GM19193 (cell line): Measurements from ENCODE around the gene CACNA1C.

Experiments used
- POLR2A ChIP-seq: IDR thresholded peaks from 4 replicates; pipeline ENCODE4 v1.6.1; 2011; ENCODE audit not compliant: insufficient read depth, insufficient read length; ENCODE audit errors: extremely low read depth

CACNA1C gene

DNA sequence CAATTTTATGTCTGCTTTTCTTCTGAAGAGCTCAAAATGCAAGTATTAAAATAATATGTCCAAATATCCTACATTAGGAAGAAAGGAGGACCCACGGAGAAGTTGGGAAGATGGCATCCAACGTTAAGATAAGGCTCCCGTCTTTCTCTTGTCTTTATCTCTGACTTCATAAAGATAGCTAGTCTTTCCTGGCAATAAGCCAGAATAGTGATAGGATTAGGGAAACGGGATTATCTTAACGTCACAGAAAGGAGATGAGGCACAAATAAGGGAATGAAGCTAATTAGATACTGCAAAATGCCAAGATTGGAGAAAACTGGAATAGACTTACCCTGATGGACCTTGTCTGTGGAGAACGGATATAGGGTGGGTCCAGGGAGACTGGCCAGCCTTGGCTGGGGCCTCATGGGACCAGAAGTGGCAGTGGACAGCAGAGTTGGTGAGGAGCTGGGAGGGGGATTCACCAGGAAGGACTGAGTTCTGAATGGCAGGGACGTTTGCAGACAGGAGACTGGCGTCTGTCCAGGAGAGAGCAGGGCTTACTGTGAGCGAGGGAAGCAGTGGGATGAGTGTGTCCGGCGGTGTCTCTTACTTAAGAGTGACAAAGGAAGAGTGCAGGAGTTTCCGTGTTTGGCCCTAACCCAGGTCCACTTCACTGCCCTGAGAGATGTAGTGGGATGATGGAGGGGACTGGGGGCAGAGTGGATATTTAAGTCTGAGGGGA, 119.9 kb downstream of the CACNA1C start:
- TF ChIP-seq POLR2A, result no peak

DNA sequence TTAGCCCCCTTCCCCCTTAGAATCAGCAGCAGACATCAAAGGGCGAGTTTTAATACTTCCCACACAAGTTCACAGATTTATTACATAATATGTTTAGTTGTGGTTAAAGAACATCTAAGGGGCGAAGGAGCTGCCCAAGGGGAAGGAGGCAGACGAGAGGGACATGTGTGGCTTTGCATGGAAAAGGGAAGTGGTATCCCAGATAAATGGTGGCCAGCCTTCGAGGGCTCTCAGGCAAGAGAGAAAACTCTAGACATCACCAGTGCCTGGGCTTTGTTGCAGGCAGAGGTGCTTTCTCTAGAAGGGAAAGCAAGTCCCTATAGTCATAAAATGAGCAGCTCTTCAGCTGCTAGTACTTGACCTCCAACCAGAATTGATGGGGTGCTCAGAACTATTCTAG, 121.2 kb downstream of the CACNA1C start:
- no peak for TF ChIP-seq POLR2A

DNA sequence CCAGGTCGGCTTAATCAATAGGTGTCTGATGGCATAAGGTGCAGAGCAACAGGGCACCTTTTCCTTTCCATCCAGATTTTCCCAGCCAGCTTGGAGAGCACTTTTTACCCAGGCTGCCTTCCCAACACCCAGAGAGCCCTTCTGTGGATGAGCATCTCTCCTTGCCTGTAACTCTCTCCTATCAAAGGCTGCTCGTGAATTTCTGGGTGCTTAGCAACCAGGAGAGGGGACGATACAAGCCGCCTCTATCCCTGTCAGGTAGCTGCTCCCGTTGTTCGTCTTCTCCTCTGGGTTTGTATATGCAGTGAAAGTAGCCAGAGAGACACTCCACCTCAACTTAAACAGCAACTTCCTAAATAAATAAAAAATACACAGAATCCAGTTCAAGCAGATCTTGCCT, 124.2 kb downstream of the CACNA1C start:
- no peak for TF ChIP-seq POLR2A

DNA sequence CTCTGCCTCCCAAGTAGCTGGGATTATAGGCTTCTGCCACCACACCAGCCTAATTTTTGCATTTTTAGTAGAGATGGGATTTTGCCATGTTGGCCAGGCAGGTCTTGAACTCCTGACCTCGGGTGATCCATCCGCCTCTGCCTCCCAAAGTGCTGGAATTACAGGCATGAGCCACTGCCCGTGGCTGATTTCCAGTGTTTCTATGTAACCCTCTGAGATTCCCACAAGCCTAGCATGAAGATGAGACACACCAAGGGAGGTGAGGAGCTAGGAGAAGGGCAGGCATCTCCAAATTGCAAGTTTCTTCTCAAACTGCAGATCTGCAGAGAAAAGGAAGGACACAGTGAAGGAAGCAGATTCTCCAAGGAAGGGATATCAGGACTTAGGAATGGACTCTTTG, 125.0 kb downstream of the CACNA1C start:
- TF ChIP-seq POLR2A, result no peak

DNA sequence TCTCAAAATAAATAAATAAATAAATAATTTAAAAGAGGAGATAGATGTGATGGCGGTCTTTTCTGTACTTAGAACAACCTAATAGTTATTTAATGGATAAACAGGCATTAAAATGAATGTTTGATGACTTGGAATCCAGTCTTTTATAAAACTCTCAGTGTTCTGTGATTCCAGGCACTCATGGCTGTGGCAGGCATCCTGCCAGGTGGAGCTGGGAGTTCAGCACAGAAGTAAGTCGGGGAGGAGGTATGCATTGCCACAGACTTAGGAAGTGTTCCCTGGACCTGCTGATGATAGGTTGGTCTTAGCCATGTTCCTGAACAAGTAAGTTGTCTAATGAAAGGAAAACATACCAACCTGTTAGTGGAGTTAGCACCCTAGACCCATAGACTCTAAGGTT, 126.3 kb downstream of the CACNA1C start:
- no peak for TF ChIP-seq POLR2A

DNA sequence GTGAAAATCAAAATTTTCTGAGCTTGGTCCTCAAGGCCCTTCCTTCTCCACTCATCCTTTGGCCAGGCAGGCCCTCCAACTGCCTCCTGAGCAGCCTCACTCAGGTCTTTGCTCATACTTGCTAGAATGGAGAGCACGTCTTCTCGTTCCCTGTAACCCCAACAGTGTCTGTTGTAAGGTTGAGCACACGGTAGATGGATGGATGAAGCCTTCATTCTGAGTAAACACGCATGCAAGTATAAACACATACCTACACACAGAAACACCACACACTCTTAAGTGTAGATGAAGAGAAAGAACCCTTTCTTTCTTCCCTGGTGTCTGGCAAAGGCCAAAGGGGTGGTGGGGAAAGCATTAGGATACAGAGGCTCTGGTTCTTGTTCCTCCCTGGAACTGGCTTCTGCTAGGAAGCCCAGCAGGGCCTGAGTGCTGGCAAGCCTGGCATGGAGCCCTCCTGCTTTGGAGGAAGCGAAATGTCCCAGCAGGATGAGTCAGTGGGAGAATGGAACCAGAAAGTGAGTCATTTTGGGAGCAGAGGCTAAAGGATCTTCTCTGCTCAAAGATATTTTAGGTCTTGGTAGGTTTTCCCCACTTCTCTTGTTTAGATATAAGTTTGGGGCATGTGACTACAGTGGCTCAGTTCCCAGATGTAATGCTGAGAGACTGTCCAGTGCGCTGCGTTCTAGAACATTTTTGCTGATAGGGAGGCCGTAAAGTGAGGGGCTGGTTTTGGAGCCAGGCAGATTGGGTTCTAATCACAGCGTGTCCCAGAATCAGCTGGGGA, 127.4 kb downstream of the CACNA1C start:
- TF ChIP-seq POLR2A, result no peak

DNA sequence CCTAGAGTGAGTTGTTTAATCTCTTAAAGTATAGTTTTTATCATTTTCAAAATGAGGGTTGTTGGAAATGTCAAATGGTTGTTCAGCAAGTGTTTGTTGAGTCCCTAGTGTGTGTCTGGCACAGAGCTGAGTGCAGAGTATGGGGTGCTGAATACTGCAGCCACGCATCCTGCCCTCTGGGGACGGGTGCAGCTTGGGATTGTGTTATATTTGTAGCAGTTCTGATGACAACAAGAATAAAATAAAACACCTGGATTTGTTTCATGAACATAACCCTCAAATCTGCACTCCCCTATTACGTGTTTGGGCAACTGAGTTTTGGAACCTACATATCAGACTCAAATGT, 127.9 kb downstream of the CACNA1C start:
- no peak for TF ChIP-seq POLR2A

DNA sequence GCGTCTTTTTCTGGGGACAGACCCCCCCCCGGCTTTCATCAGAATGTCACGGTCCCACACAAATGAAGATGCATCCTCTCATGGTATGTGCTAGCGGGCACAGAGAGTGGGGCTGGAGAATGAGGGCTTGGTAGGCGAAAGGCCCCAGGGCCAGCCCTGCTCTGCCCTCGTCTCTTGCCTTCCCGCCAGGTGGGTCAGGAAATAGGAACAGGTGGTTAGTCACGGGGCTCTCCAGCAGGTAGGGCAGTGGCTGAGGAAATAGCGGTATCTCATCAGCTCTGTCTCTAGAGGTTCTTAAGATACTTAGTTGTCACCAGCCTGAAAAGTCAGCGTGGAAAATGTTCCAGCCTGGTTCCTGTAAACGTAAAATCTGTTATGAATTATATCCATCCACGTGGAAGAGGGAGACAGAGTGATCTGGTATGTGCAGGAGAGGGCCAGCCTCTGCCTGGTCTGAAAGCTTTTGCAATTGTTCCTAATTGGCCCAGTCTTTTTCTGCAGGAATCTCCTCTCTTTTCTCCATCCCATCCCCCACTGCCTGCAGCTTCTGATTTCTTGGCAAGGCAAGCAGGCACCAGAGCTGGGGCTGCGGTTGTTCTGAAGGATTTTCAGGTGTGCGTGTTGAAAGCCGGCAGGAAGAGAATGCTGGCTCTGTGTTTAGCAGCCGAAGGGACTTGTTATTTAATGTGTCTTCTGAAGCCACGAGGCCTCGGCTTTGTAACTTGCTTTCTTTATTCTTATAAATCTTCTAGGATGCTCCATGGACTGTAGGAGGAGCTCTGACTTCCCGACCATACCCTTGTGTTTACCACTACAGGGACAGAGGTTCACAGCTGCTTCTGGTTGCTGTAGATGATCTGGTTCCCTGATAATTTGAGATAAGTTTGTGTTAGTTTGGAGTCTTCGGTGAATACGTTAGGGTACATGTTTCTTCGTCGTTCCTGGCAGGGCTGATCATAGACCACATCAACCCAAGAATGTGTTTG, 131.1 kb downstream of the CACNA1C start:
- no peak for TF ChIP-seq POLR2A

DNA sequence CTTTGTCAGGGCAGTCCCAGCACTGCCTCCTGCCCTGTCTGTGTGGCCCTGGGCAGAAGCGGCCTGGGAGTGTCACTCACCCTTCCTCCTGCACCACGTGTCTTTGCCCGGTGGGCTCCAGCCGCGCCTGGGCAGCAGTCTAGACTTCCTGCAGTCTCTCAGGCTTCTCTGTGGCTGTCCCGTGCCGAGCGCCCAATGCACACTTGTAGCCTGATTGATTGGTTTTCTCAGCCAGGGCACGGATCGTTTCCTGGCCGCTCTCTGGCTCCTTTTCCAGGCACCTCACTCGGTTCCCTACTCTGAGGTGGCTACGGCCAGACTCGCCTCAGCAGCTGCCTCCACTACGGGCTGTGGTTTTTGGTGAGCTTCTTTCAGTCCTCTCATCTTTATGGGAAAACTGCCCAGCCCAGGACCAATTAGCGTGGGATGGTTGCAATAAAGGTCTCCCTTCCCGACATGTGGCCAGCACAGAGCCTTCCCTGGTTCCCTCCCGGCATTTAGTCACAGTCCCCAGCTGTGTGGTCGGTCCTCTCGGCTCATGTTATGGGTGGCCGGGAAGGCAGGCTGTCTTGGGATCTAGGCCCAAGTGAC, 133.1 kb downstream of the CACNA1C start:
- TF ChIP-seq POLR2A, result no peak

DNA sequence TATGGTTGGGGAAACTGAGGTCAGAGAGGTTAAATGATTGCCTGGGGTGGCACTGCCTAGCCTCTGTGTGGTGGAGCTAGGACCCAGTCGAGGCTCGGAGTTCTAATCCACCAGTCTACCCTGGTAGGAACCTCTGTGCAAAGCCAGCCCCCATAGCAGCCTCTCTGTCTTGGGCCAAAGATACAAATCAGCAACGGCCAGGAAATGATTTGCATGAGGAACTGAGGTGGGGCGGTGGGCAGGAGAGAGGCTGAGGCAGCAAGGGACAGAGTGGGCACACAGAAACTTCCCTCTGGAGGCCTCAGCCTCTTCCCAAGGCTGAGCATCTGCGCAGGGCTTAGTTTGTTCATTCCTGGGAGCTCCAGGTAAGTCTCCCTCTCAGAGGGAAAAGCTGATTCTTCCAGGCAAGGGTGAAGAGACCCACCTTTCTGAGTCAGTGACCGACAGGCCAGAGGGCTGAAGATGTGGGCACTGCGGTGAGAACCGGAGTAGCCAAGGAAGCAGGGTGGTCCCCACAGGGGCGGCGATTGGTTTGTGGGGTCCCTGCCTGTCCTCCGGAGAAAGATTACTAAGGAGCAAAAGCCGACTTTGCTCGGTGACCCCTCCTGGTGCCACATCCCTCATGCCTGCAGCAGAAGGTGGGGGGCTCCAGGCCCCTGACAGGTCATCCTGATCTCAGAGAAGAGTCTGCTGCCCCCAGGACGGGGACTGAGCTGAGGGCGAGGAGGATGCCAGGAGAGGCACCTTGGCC, 134.6 kb downstream of the CACNA1C start:
- TF ChIP-seq POLR2A, result no peak

DNA sequence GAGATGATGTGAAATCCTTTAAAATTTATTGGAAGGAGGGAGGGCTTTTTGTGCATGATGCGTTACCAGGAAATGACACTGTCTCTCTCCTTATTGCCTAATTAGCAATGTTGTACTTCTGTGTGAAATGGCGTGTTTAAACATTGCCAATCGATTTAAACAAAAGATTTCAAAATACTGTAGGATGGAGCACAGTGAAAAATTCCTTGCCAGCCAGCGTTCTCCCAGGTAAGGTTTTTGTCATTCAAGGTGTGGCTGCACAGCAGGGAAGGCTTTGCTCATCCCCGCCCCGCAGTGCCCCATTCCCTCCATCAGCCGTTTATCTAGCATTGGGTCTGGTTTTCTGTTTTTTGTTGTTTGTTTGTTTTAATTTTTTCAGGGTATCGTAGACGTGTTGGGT, 137.3 kb downstream of the CACNA1C start:
- no peak for TF ChIP-seq POLR2A

DNA sequence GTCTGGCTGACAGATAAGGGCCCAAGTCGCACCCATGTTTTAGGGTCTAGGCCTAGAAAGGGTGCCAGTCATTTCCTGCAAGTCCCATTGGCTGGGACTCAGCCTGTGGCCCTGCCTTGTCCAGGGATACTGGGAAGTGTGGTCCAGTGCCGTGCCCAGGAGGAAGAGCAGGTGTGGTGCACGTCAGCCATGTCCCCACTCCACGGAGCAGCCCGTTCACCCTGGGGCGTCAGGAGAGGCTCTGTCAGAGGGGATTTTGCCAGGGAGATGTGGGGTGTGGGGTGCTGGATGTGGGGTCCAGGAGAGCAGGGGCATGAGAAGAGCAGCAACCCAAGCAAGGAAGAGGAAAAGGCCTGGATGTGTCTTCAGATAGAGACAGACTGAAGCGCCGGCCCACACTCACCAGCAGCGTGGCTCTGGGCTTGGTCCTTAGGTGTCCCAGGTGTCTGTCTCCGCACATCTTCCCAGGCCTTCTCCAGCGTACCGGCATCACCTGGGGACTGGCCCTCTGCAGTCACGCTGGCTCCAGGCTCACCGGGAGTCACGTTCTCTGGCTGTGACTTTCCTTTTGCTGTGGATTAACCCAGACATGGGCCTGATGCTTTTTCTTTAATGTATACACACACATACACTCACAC, 138.2 kb downstream of the CACNA1C start:
- no peak for TF ChIP-seq POLR2A

DNA sequence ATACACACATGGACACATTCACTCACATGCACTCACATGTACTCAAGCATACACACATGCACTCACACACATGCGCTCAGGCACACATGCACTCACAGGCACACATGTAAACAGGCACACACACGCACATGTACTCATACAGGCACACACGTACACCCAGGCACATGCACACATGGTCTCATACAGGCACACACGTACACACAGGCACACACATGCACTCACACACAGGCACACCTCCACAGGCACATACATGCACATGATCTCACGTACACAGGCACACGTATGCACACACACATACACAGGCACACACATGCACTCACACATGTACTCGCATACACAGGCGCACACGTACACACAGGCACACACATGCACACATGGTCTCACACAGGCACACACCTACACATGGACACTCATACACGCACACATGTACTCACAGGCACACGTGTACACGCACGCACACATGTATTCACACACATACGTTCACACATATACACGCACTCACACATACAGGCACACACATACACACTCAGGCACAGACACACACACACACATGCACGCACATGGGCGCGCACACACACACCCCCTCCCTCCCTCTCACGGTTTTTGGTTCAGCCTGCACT, 138.9 kb downstream of the CACNA1C start:
- no peak for TF ChIP-seq POLR2A
